BE2C (cell line): Measurements from ENCODE around the gene GPR162.

Experiments used
- DNase-seq: peaks from one replicate; pipeline ENCODE4 v3.0.0-alpha.2; 2020
- H3K27me3 ChIP-seq: fragments of 250-450 bp; sonication (Bioruptor Pico); 2 replicates; pipeline ENCODE4 v1.5.1; 2020; ENCODE audit warnings: mild to moderate bottlenecking
- H3K36me3 ChIP-seq: fragments of 250-450 bp; sonication (Bioruptor Pico); 2 replicates; pipeline ENCODE4 v1.5.1; 2020; ENCODE audit warnings: mild to moderate bottlenecking
- H3K4me1 ChIP-seq: fragments of 250-450 bp; sonication (Bioruptor Pico); 2 replicates; pipeline ENCODE4 v1.5.1; 2020
- H3K4me3 ChIP-seq: 2 replicates; pipeline ENCODE4 v1.5.1; 2011; ENCODE audit warnings: low read depth, low read length
- H3K9me3 ChIP-seq: fragments of 250-450 bp; sonication (Bioruptor Pico); 2 replicates; pipeline ENCODE4 v1.5.1; 2020
- CTCF ChIP-seq: IDR thresholded peaks from 2 replicates; pipeline ENCODE4 v1.5.1; 2012; ENCODE audit warnings: mild to moderate bottlenecking, low read depth, low read length

Gene GPR162

GRCh38 chr12:6830999-6831398, 9.4 kb downstream of the GPR162 start:
- no peak for DNase-seq
- TF ChIP-seq CTCF = no peak
- H3K4me1 ChIP-seq = peaks cover 6% of the 10 kb centered on the region
- H3K27me3 ChIP-seq = no peaks in the 10 kb centered on the region
- H3K9me3 ChIP-seq = no peaks in the 10 kb centered on the region
- no peak overlapping the region for H3K4me3 ChIP-seq
- peaks cover 52% of the 10 kb centered on the region for H3K36me3 ChIP-seq

- no peak overlapping the region for H3K4me3 ChIP-seq
- no peak for TF ChIP-seq CTCF
- no peaks in the 10 kb centered on the region for H3K27me3 ChIP-seq
- peaks cover 56% of the 10 kb centered on the region for H3K36me3 ChIP-seq
- peak; percentile 3 for DNase-seq
- H3K9me3 ChIP-seq = no peaks in the 10 kb centered on the region
- peaks cover 6% of the 10 kb centered on the region for H3K4me1 ChIP-seq
Observed at GRCh38 chr12:6831450-6831995, 9.9 kb downstream of the GPR162 start.

- DNase-seq = no peak
- peaks cover 2% of the 10 kb centered on the region for H3K4me1 ChIP-seq
- H3K9me3 ChIP-seq = no peaks in the 10 kb centered on the region
- TF ChIP-seq CTCF = no peak
- H3K36me3 ChIP-seq = peaks cover 62% of the 10 kb centered on the region
- no peaks in the 10 kb centered on the region for H3K27me3 ChIP-seq
- no peak overlapping the region for H3K4me3 ChIP-seq
Observed at GRCh38 chr12:6832125-6832524, 10.5 kb downstream of the GPR162 start.

GRCh38 chr12:6833189-6833890, 11.7 kb downstream of the GPR162 start:
- Histone ChIP-seq H3K4me1 (no peaks in the 10 kb centered on the region; the same call in 1 of the 2 replicates), H3K9me3 (no peaks in the 10 kb centered on the region), H3K36me3 (peaks cover 74% of the 10 kb centered on the region), H3K27me3 (no peaks in the 10 kb centered on the region), H3K4me3 (no peak overlapping the region)
- DNase-seq = no peak
- no peak for TF ChIP-seq CTCF

GRCh38 chr12:6834254-6834653, 12.6 kb downstream of the GPR162 start:
- TF ChIP-seq CTCF = no peak
- no peak for DNase-seq
- Histone ChIP-seq H3K4me3 (no peak overlapping the region), H3K4me1 (no peaks in the 10 kb centered on the region; the same call in 1 of the 2 replicates), H3K36me3 (peaks cover 79% of the 10 kb centered on the region), H3K27me3 (no peaks in the 10 kb centered on the region), H3K9me3 (no peaks in the 10 kb centered on the region)

- no peaks in the 10 kb centered on the region for H3K27me3 ChIP-seq
- DNase-seq = no peak
- TF ChIP-seq CTCF = no peak
- no peaks in the 10 kb centered on the region for H3K9me3 ChIP-seq
- peaks cover 83% of the 10 kb centered on the region for H3K36me3 ChIP-seq
- no peaks in the 10 kb centered on the region; the same call in 1 of the 2 replicates for H3K4me1 ChIP-seq
- H3K4me3 ChIP-seq = no peak overlapping the region
Observed at GRCh38 chr12:6834873-6835272, 13.3 kb downstream of the GPR162 start.
